Endothelial cell of umbilical vein (primary cell): ENCODE measurements around the gene CFAP46. TPM values are rescaled to one million over a fixed set of nuclear protein-coding genes. Genes with fewer than 3 reads are reported as not detected.

Source experiments
- BruUV-seq: library from RNA; stranded (reverse); fragments of 400-500 nt; replicated peaks from 2 replicates; lab custom pipeline; 2021; lab: Mats Ljungman, UMichigan
- CTCF ChIA-PET: fragments of 300-600, 350-600 bp; sonication (Branson Sonifier 250); formaldehyde crosslinking; loops from one replicate; lab custom pipeline; 2021; ENCODE audit warnings: antibody characterized with exemption, inconsistent platforms; lab: Charles Lee
- POLR2A ChIA-PET: fragments of 300-600, 350-600 bp; sonication (Branson Sonifier 250); formaldehyde crosslinking; loops from one replicate; lab custom pipeline; 2021; ENCODE audit warnings: antibody characterized with exemption, inconsistent platforms; lab: Charles Lee
- DNase-seq: peaks from one replicate; pipeline ENCODE4 v3.0.0-alpha.2; 2011; ENCODE audit warnings: low read depth, low spot score
- FAIRE-seq: peaks from 2 replicates; lab custom pipeline; 2011; peaks lifted over from hg19 to GRCh38; lab: Jason Lieb, UNC
- H2AFZ ChIP-seq: 2 replicates; pipeline ENCODE4 v1.6.0; 2012; ENCODE audit warnings: low read depth, low read length, control low read depth, inconsistent platforms
- H3K27ac ChIP-seq: 2 replicates; pipeline ENCODE4 v1.5.1; 2011; ENCODE audit warnings: low read depth, mild to moderate bottlenecking, control low read depth, low read length, moderate library complexity; ENCODE audit not compliant: insufficient read depth
- H3K27me3 ChIP-seq, 2 experiments: 2 replicates each; pipeline versions ENCODE4 v1.6.0 to v1.6.1; 2011; ENCODE audit warnings: low read length in 2 of 2, mixed read lengths in 1 of 2; ENCODE audit not compliant: control insufficient read depth in 2 of 2, insufficient read depth in 2 of 2
- H3K36me3 ChIP-seq, 2 experiments: 2 replicates in 1 of 2; 3 replicates in 1 of 2; pipeline ENCODE4 v1.5.1; 2011; ENCODE audit warnings: low read length in 2 of 2, mild to moderate bottlenecking in 1 of 2, moderate library complexity in 1 of 2; ENCODE audit not compliant: control insufficient read depth in 2 of 2, insufficient read depth in 2 of 2; ENCODE audit errors: extremely low read depth in 1 of 2
- H3K4me1 ChIP-seq: 3 replicates; pipeline ENCODE4 v1.5.1; 2011; ENCODE audit warnings: mild to moderate bottlenecking, low read length; ENCODE audit not compliant: control insufficient read depth, insufficient read depth; ENCODE audit errors: extremely low read depth
- H3K4me2 ChIP-seq: 2 replicates; pipeline ENCODE4 v1.6.1; 2011; ENCODE audit warnings: low read length, control low read depth, mixed read lengths; ENCODE audit not compliant: insufficient read depth
- H3K4me3 ChIP-seq, 3 experiments: fragments of 200-600 bp in 1 of 3; sonication (generic), shearing (Covaris generic) in 1 of 3; replicated peaks in 1 of 3; 2 replicates each; pipeline ENCODE4 v1.5.1; 2011 to 2016; ENCODE audit warnings: control low read depth in 3 of 3, low read length in 3 of 3, mild to moderate bottlenecking in 2 of 3, inconsistent platforms in 1 of 3, low read depth in 1 of 3, moderate library complexity in 1 of 3; ENCODE audit not compliant: insufficient read depth in 1 of 3
- H3K79me2 ChIP-seq: 2 replicates; pipeline ENCODE4 v1.6.0; 2012; ENCODE audit warnings: low read length, inconsistent platforms; ENCODE audit not compliant: control insufficient read depth, insufficient read depth
- H3K9ac ChIP-seq: replicated peaks from 2 replicates; pipeline ENCODE3; 2011; ENCODE audit warnings: low read length, control low read depth; ENCODE audit not compliant: insufficient read depth; ENCODE audit errors: extremely low read depth
- H3K9me1 ChIP-seq: replicated peaks from 3 replicates; pipeline ENCODE4 v1.6.0; 2011; ENCODE audit warnings: mild to moderate bottlenecking, low read length; ENCODE audit not compliant: control insufficient read depth, insufficient read depth; ENCODE audit errors: extremely low read depth
- H3K9me3 ChIP-seq: replicated peaks from 2 replicates; pipeline ENCODE4 v1.5.1; 2012; ENCODE audit warnings: low read length, inconsistent platforms; ENCODE audit not compliant: control insufficient read depth, insufficient read depth
- H4K20me1 ChIP-seq: replicated peaks from 2 replicates; pipeline ENCODE3; 2011; ENCODE audit warnings: mild to moderate bottlenecking, low read length; ENCODE audit not compliant: control insufficient read depth, insufficient read depth; ENCODE audit errors: extremely low read depth
- EZH2 ChIP-seq: IDR thresholded peaks from 2 replicates; pipeline ENCODE4 v1.6.1; 2012; ENCODE audit warnings: borderline replicate concordance, low read depth, mild to moderate bottlenecking, moderate library complexity, low read length, inconsistent platforms; ENCODE audit not compliant: severe bottlenecking
- FOS ChIP-seq: IDR thresholded peaks from 2 replicates; pipeline ENCODE4 v1.6.1; 2011; ENCODE audit warnings: mild to moderate bottlenecking, low read length, moderate library complexity, borderline replicate concordance; ENCODE audit not compliant: insufficient read depth
- GATA2 ChIP-seq: IDR thresholded peaks from 2 replicates; pipeline ENCODE4 v1.7.0; 2011; ENCODE audit warnings: low read depth, mild to moderate bottlenecking, moderate library complexity, mixed read lengths, low read length; ENCODE audit not compliant: insufficient read length, insufficient read depth
- JUN ChIP-seq: IDR thresholded peaks from 2 replicates; pipeline ENCODE4 v1.6.1; 2011; ENCODE audit warnings: borderline replicate concordance, low read depth; ENCODE audit not compliant: insufficient read length, insufficient read depth
- MYC ChIP-seq: IDR thresholded peaks from one replicate; pipeline ENCODE4 v1.6.1; 2011; ENCODE audit warnings: mild to moderate bottlenecking, low read depth, low read length
- POLR2A ChIP-seq: IDR thresholded peaks from 2 replicates; pipeline ENCODE4 v1.6.1; 2012; ENCODE audit warnings: low read depth, mild to moderate bottlenecking, control low read depth, low read length
- POLR2AphosphoS5 ChIP-seq: IDR thresholded peaks from 2 replicates; pipeline ENCODE4 v1.6.1; 2012; ENCODE audit warnings: low read depth, mild to moderate bottlenecking, control low read depth, low read length, moderate library complexity; ENCODE audit not compliant: insufficient read depth
- dilution Hi-C: fragments of 300-500 bp; cut with MboI; formaldehyde crosslinking; loops from one replicate; pipeline ENCODE4 v1.15.0; 2019; ENCODE audit warnings: low sequenced_read_pairs; ENCODE audit not compliant: extremely low pct_ligation_motif_present
- intact Hi-C: fragments of 100-400 bp; cut with micrococcal nuclease; formaldehyde crosslinking; loops from one replicate; pipeline ENCODE4 v1.10.0; 2022
- polyA plus RNA-seq, 4 experiments: library from polyadenylated mRNA; depleted of rRNA in 3 of 4; stranded (reverse) in 3 of 4; unstranded in 1 of 4; fragments of >200 nt; gene quantifications; 2 replicates each; pipeline versions ENCODE4 v1.2.1 to v1.2.3, GENCODE V29; 2011 to 2012; ENCODE audit warnings: missing spikeins in 1 of 4
- total RNA-seq: library from RNA; stranded (reverse); gene quantifications from 2 replicates; pipeline ENCODE4 v1.2.3, GENCODE V29; 2021
- TF ChIP-seq, protein P1 (sequence below), 2 donors: IDR thresholded peaks; 1 replicate in 1 of 2; 2 replicates in 1 of 2; pipeline ENCODE4 v1.5.1; 2011; ENCODE audit warnings: low read length in 2 of 2, mild to moderate bottlenecking in 2 of 2, moderate library complexity in 2 of 2, control low read depth in 1 of 2, inconsistent platforms in 1 of 2, low read depth in 1 of 2; ENCODE audit not compliant: insufficient read depth in 1 of 2; ENCODE audit errors: extremely low read depth in 1 of 2
- TF ChIP-seq, protein P2 (sequence below): IDR thresholded peaks from 2 replicates; pipeline ENCODE4 v1.6.1; 2011; ENCODE audit not compliant: insufficient read depth, insufficient read length

CFAP46 gene
- total and polyA plus RNA-seq, 2 donors (not counting 3 experiments of a cell fraction or from before 2014, with no cell fraction given), result 0.75 to 0.98 TPM

DNA sequence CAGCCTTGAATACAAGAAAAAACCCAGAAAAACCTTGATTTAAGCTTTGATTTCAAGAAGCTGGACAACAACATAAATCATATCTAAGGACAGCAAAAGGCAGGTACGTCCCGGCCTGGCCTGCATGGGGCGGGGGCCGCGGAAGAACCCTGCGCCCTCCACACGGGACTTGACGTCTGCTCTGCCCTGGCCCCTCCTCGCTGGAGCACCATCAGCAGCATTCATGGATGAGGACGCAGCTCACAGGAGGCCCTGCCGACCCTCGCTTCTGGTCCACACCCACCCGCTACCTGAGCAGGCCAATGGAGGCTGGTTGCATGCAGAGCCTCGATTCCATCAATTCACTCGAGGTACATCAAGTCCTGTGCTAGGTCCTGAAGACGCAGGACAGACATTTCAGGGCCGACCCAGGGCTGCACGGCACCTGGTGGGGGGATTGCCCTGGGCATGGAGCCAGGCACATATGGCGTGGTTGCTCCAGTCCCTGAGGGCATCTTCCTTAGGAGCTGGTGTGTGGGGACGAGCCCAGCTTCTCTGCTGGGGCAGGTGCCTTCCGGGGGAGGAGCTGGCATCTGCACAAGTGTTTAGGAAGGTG lies 93.3 kb downstream of the CFAP46 start:
- POLR2A ChIA-PET, result no interaction called here
- CTCF ChIA-PET, result interaction anchor here (0.8 kb wide), 1 partner anchor 195 kb away, joined by 3 read pairs; no protein-coding TSS in a partner anchor
- DNase-seq, result no peak

More for the DNA sequence above, 93.3 kb downstream of the CFAP46 start:
- no peaks in the 10 kb centered on the region for H3K36me3 ChIP-seq
- H3K9me3 ChIP-seq, result no peaks in the 10 kb centered on the region
- no peak overlapping the region for H3K9ac ChIP-seq
- H3K4me2 ChIP-seq, result no peak overlapping the region
- H3K27me3 ChIP-seq, result no peaks in the 10 kb centered on the region
- no peaks in the 10 kb centered on the region for H3K9me1 ChIP-seq
- no peaks in the 10 kb centered on the region for H3K79me2 ChIP-seq
- dilution Hi-C loops (no loop called here), intact Hi-C loops (no loop called here)
- no peaks in the 10 kb centered on the region for H4K20me1 ChIP-seq
- BruUV-seq, result no TSS peak
- H3K4me1 ChIP-seq, result no peaks in the 10 kb centered on the region
- no peak overlapping the region for H3K4me3 ChIP-seq
- no peak overlapping the region for H3K27ac ChIP-seq
- TF ChIP-seq, protein P1, sequence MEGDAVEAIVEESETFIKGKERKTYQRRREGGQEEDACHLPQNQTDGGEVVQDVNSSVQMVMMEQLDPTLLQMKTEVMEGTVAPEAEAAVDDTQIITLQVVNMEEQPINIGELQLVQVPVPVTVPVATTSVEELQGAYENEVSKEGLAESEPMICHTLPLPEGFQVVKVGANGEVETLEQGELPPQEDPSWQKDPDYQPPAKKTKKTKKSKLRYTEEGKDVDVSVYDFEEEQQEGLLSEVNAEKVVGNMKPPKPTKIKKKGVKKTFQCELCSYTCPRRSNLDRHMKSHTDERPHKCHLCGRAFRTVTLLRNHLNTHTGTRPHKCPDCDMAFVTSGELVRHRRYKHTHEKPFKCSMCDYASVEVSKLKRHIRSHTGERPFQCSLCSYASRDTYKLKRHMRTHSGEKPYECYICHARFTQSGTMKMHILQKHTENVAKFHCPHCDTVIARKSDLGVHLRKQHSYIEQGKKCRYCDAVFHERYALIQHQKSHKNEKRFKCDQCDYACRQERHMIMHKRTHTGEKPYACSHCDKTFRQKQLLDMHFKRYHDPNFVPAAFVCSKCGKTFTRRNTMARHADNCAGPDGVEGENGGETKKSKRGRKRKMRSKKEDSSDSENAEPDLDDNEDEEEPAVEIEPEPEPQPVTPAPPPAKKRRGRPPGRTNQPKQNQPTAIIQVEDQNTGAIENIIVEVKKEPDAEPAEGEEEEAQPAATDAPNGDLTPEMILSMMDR (IDR thresholded peaks at IDR 0.05; ENCODE audit: extremely low read depth in 1 of 2, insufficient read depth in 1 of 2, low read depth in 1 of 2, low read length in 2 of 2), result no peak
- TF ChIP-seq GATA2, result no peak
- TF ChIP-seq, protein P2, sequence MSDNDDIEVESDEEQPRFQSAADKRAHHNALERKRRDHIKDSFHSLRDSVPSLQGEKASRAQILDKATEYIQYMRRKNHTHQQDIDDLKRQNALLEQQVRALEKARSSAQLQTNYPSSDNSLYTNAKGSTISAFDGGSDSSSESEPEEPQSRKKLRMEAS, result no peak
- no peak for TF ChIP-seq FOS
- TF ChIP-seq POLR2AphosphoS5, result no peak
- no peak for TF ChIP-seq EZH2
- TF ChIP-seq MYC, result no peak
- TF ChIP-seq POLR2A, result no peak
- no peak for TF ChIP-seq JUN
- no peak overlapping the region for H2AFZ ChIP-seq
- FAIRE-seq, result no peak
